ENCODE measurements around the gene TAS1R3. TPM values are rescaled to one million over a fixed set of nuclear protein-coding genes. Genes with fewer than 3 reads are reported as not detected.
A peak's percentile ranks its signal among the peaks of the same experiment; 100 is the strongest.

The TAS1R3 gene
- total and polyA plus RNA-seq, 10 of the 15 experiments (the other 5 are each of a cell fraction or from before 2014, with no cell fraction given): 0.04 to 0.51 (median 0.08) TPM; not detected in 3

DNA sequence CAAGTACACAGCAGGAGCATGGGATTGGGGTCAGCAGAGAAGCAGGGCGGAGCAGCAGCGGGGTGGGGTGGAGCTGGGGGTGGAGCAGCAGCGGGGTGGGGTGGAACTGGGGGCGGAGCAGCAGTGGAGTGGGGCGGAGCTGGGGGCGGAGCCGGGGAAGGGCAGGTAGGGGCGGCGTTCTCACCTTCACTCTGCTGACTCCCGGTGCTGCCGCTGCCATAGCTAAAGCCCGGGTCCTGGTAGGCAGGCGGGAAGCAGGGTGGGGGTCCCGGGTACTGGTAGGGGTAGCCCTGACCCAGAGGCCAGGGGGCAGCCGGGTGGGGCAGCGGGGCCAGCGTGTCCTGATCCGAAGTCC, 6.7 kb downstream of the TAS1R3 start:
- Histone ChIP-seq H3K4me3 (no peak overlapping the region), H3K4me2 (ENCODE audit: control insufficient read depth, insufficient read depth) (no peak overlapping the region), H3K27me3 (replicated peaks in 1 of 2; ENCODE audit: control insufficient read depth in 2 of 2, insufficient read depth in 2 of 2, low read length in 1 of 2) (no peaks in the 10 kb centered on the region), H3K9me3 (replicated peaks; ENCODE audit: control insufficient read depth, insufficient read depth, low read length) (no peaks in the 10 kb centered on the region), H3K36me3 (ENCODE audit: control insufficient read depth in 2 of 2, insufficient read depth in 2 of 2, low read length in 1 of 2) (peaks cover 0 to 5% of the 10 kb centered on the region in 2 experiments), H4K20me1 (ENCODE audit: control insufficient read depth, insufficient read depth) (no peaks in the 10 kb centered on the region), H3K27ac (ENCODE audit: control insufficient read depth, insufficient read depth) (no peak overlapping the region), H3K4me1 (ENCODE audit: control insufficient read depth, insufficient read depth, low read length) (no peaks in the 10 kb centered on the region), H2AFZ (ENCODE audit: control insufficient read depth, low read depth, low read length) (no peak overlapping the region), H3K9ac (ENCODE audit: control insufficient read depth, insufficient read depth, low read length) (no peak overlapping the region), H3K79me2 (ENCODE audit: control insufficient read depth, insufficient read depth, low read length) (no peaks in the 10 kb centered on the region)
- RAD21 ChIA-PET (ENCODE audit: unreplicated experiment): interaction anchor here (0.5 to 0.6 kb wide), 2 partner anchors 9 to 341 kb away, joined by 3 read pairs; no protein-coding TSS in a partner anchor
- SMC1A ChIA-PET (ENCODE audit: uncharacterized antibody, unreplicated experiment): no interaction called here
- POLR2A ChIA-PET: no interaction called here
- in situ Hi-C loops (cut with MboI): no loop called here
- DNase-seq (ENCODE audit: low read depth, low spot score) (no peak), FAIRE-seq (no peak), ATAC-seq (peak; percentile 93)
- CTCF ChIA-PET: no interaction called here
- no peak for TF ChIP-seq HDGF (IDR thresholded peaks at IDR 0.05)
- no peak for TF ChIP-seq EZH2 (IDR thresholded peaks at IDR 0.05; ENCODE audit: borderline replicate concordance, control insufficient read depth, low read depth, low read length)
- TF ChIP-seq RUNX3 (IDR thresholded peaks at IDR 0.05; ENCODE audit: low read length): no peak
- no peak for TF ChIP-seq SMAD5 (IDR thresholded peaks at IDR 0.05; ENCODE audit: low read depth)
- no peak for TF ChIP-seq ZNF622 (IDR thresholded peaks at IDR 0.05)
- TF ChIP-seq KLF5 (IDR thresholded peaks at IDR 0.05; ENCODE audit: partially characterized antibody): no peak
- TF ChIP-seq MYC (IDR thresholded peaks at IDR 0.05; ENCODE audit: insufficient read depth, insufficient read length, insufficient replicate concordance, low read length, severe bottlenecking): no peak
- no peak for TF ChIP-seq MYB (IDR thresholded peaks at IDR 0.05; ENCODE audit: borderline replicate concordance, low read depth, low read length)
- TF ChIP-seq, protein P1, sequence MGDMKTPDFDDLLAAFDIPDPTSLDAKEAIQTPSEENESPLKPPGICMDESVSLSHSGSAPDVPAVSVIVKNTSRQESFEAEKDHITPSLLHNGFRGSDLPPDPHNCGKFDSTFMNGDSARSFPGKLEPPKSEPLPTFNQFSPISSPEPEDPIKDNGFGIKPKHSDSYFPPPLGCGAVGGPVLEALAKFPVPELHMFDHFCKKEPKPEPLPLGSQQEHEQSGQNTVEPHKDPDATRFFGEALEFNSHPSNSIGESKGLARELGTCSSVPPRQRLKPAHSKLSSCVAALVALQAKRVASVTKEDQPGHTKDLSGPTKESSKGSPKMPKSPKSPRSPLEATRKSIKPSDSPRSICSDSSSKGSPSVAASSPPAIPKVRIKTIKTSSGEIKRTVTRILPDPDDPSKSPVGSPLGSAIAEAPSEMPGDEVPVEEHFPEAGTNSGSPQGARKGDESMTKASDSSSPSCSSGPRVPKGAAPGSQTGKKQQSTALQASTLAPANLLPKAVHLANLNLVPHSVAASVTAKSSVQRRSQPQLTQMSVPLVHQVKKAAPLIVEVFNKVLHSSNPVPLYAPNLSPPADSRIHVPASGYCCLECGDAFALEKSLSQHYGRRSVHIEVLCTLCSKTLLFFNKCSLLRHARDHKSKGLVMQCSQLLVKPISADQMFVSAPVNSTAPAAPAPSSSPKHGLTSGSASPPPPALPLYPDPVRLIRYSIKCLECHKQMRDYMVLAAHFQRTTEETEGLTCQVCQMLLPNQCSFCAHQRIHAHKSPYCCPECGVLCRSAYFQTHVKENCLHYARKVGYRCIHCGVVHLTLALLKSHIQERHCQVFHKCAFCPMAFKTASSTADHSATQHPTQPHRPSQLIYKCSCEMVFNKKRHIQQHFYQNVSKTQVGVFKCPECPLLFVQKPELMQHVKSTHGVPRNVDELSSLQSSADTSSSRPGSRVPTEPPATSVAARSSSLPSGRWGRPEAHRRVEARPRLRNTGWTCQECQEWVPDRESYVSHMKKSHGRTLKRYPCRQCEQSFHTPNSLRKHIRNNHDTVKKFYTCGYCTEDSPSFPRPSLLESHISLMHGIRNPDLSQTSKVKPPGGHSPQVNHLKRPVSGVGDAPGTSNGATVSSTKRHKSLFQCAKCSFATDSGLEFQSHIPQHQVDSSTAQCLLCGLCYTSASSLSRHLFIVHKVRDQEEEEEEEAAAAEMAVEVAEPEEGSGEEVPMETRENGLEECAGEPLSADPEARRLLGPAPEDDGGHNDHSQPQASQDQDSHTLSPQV (IDR thresholded peaks at IDR 0.05): no peak
- TF ChIP-seq, protein P2, sequence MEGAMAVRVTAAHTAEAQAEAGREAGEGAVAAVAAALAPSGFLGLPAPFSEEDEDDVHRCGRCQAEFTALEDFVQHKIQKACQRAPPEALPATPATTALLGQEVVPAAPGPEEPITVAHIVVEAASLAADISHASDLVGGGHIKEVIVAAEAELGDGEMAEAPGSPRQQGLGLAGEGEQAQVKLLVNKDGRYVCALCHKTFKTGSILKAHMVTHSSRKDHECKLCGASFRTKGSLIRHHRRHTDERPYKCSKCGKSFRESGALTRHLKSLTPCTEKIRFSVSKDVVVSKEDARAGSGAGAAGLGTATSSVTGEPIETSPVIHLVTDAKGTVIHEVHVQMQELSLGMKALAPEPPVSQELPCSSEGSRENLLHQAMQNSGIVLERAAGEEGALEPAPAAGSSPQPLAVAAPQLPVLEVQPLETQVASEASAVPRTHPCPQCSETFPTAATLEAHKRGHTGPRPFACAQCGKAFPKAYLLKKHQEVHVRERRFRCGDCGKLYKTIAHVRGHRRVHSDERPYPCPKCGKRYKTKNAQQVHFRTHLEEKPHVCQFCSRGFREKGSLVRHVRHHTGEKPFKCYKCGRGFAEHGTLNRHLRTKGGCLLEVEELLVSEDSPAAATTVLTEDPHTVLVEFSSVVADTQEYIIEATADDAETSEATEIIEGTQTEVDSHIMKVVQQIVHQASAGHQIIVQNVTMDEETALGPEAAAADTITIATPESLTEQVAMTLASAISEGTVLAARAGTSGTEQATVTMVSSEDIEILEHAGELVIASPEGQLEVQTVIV (IDR thresholded peaks at IDR 0.05; ENCODE audit: borderline replicate concordance, partially characterized antibody): no peak
- no peak for TF ChIP-seq ZNF217 (IDR thresholded peaks at IDR 0.05)
- TF ChIP-seq CBFB (IDR thresholded peaks at IDR 0.05; ENCODE audit: low read depth): no peak
- TF ChIP-seq CEBPB (IDR thresholded peaks at IDR 0.05; ENCODE audit: borderline replicate concordance in 1 of 2, low read depth in 2 of 2, low read length in 2 of 2): no peak
- TF ChIP-seq NR2C1 (IDR thresholded peaks at IDR 0.05): no peak
- no peak for TF ChIP-seq RAD21 (IDR thresholded peaks at IDR 0.05; ENCODE audit: insufficient read depth, low read depth, low read length)
- TF ChIP-seq FOXK2 (IDR thresholded peaks at IDR 0.05): no peak
- WGBS (ENCODE audit: insufficient coverage, insufficient replicate concordance, low lambda C conversion rate, missing lambda C conversion rate): 75% methylated on average over 17 of the region's 18 CpGs
- intact Hi-C loops (cut with micrococcal nuclease; ENCODE audit: unreplicated experiment): no loop called here
- no TSS peak for BruUV-seq (replicated peaks)

All from GM12878 (cell line).